HCT116 (cell line): ENCODE measurements around the gene POC1B. TPM values are rescaled to one million over a fixed set of nuclear protein-coding genes. Genes with fewer than 3 reads are reported as not detected.

Experiments used
- ATAC-seq: fragments of 200-7000 bp; cut with Tn5 transposase; 2 replicates; pipeline ENCODE4 v1.9.1; 2020; ENCODE audit warnings: mild to moderate bottlenecking, moderate library complexity
- BruUV-seq: library from RNA; stranded (reverse); fragments of 400-500 nt; replicated peaks from 2 replicates; lab custom pipeline; 2021; lab: Mats Ljungman, UMichigan
- CTCF ChIA-PET: fragments of 300-600 bp; sonication (Branson Sonifier 250); formaldehyde crosslinking; loops from one replicate; lab custom pipeline; 2021; ENCODE audit warnings: antibody characterized with exemption; lab: Charles Lee
- POLR2A ChIA-PET: fragments of 300-600, 350-600 bp; sonication (Branson Sonifier 250); formaldehyde crosslinking; loops from one replicate; lab custom pipeline; 2021; ENCODE audit warnings: antibody characterized with exemption; lab: Charles Lee
- RAD21 ChIA-PET, 2 experiments: fragments of 300-600 bp; sonication (Branson Sonifier 250); formaldehyde crosslinking; loops; one replicate each; lab custom pipeline; 2023; ENCODE audit warnings: low total read pairs in 2 of 2; ENCODE audit not compliant: uncharacterized antibody in 2 of 2, unreplicated experiment in 2 of 2, low non-redundant PET in 1 of 2; lab: Charles Lee
- DNase-seq: peaks from one replicate; pipeline ENCODE4 v3.0.0-alpha.2; 2010; ENCODE audit warnings: low read depth, low spot score
- H2AFZ ChIP-seq: fragments of 200-600 bp; shearing (Covaris generic), sonication (generic); 2 replicates; pipeline ENCODE4 v1.6.1; 2017; ENCODE audit warnings: low read depth, mixed run types, mixed read lengths, antibody characterized with exemption, low read length; ENCODE audit not compliant: poor library complexity, severe bottlenecking
- H3K27ac ChIP-seq: 2 replicates; pipeline ENCODE4 v1.5.1; 2012; ENCODE audit warnings: low read depth, low read length
- H3K27me3 ChIP-seq: fragments of 200-600 bp; sonication (generic); 2 replicates; pipeline ENCODE4 v1.6.1; 2016; ENCODE audit warnings: mixed run types, low read length, mixed read lengths; ENCODE audit not compliant: insufficient read depth
- H3K36me3 ChIP-seq, 2 experiments: fragments of 200-500 bp in 1 of 2; fragments of 200-600 bp in 1 of 2; sonication (Bioruptor generic) in 1 of 2; sonication (generic) in 1 of 2; 2 replicates each; pipeline versions ENCODE4 v1.5.1 to v1.6.1; 2014 to 2016; ENCODE audit warnings: low read length in 2 of 2, inconsistent platforms in 1 of 2, mixed read lengths in 1 of 2, mixed run types in 1 of 2; ENCODE audit not compliant: insufficient read depth in 2 of 2, control insufficient read depth in 1 of 2
- H3K4me1 ChIP-seq, 2 experiments: fragments of 200-600 bp in 1 of 2; sonication (generic) in 1 of 2; 2 replicates each; pipeline versions ENCODE4 v1.5.1 to v1.6.1; 2012 to 2017; ENCODE audit warnings: low read length in 2 of 2, inconsistent platforms in 1 of 2, mild to moderate bottlenecking in 1 of 2, mixed read lengths in 1 of 2, mixed run types in 1 of 2, moderate library complexity in 1 of 2; ENCODE audit not compliant: insufficient read depth in 2 of 2, control insufficient read depth in 1 of 2
- H3K4me2 ChIP-seq: fragments of 200-600 bp; sonication (generic); 2 replicates; pipeline ENCODE4 v1.6.1; 2017; ENCODE audit warnings: mixed run types, low read length, mixed read lengths
- H3K4me3 ChIP-seq, 2 experiments: fragments of 200-600 bp in 1 of 2; sonication (generic) in 1 of 2; replicated peaks in 1 of 2; 2 replicates each; pipeline ENCODE4 v1.5.1; 2011 to 2016; ENCODE audit warnings: low read length in 2 of 2, control low read depth in 1 of 2, low read depth in 1 of 2, mild to moderate bottlenecking in 1 of 2, mixed read lengths in 1 of 2, mixed run types in 1 of 2
- H3K79me2 ChIP-seq: fragments of 200-600 bp; sonication (generic); 2 replicates; pipeline ENCODE4 v1.6.1; 2017; ENCODE audit warnings: mild to moderate bottlenecking, mixed run types, low read length, moderate library complexity, mixed read lengths; ENCODE audit not compliant: insufficient read depth
- H3K9ac ChIP-seq: fragments of 200-600 bp; sonication (generic); 2 replicates; pipeline ENCODE4 v1.6.1; 2016; ENCODE audit warnings: low read length, mixed read lengths
- H3K9me2 ChIP-seq: fragments of 200-600 bp; sonication (generic), shearing (Covaris generic); 2 replicates; pipeline ENCODE4 v1.6.1; 2017; ENCODE audit warnings: mixed run types, mild to moderate bottlenecking, moderate library complexity; ENCODE audit not compliant: insufficient read depth
- H3K9me3 ChIP-seq, 2 experiments: fragments of 200-500 bp in 1 of 2; fragments of 200-600 bp in 1 of 2; sonication (Bioruptor generic) in 1 of 2; sonication (generic) in 1 of 2; 2 replicates each; pipeline ENCODE4 v1.6.1; 2014 to 2017; ENCODE audit warnings: low read length in 2 of 2, mixed read lengths in 2 of 2, inconsistent platforms in 1 of 2, low read depth in 1 of 2, mild to moderate bottlenecking in 1 of 2, mixed run types in 1 of 2, moderate library complexity in 1 of 2; ENCODE audit not compliant: control insufficient read depth in 1 of 2, insufficient read depth in 1 of 2
- H4K20me1 ChIP-seq: fragments of 200-600 bp; sonication (generic), shearing (Covaris generic); 2 replicates; pipeline ENCODE4 v1.6.1; 2017; ENCODE audit warnings: mixed run types, mild to moderate bottlenecking, moderate library complexity; ENCODE audit not compliant: insufficient read depth
- ELF1 ChIP-seq: IDR thresholded peaks from 2 replicates; pipeline ENCODE4 v1.6.1; 2012; ENCODE audit warnings: low read depth, borderline replicate concordance
- EZH2 ChIP-seq: fragments of 200-600 bp; sonication (generic); IDR thresholded peaks from 2 replicates; pipeline ENCODE4 v1.6.1; 2017; ENCODE audit warnings: antibody characterized with exemption, mixed run types
- FOSL1 ChIP-seq: IDR thresholded peaks from 2 replicates; pipeline ENCODE4 v1.6.1; 2012; ENCODE audit warnings: low read depth
- MAX ChIP-seq: IDR thresholded peaks from 2 replicates; pipeline ENCODE4 v1.6.1; 2012
- POLR2A ChIP-seq: IDR thresholded peaks from 2 replicates; pipeline ENCODE4 v1.7.0; 2011; ENCODE audit warnings: borderline replicate concordance; ENCODE audit not compliant: insufficient read depth, insufficient read length; ENCODE audit errors: extremely low read depth
- SIN3A ChIP-seq: IDR thresholded peaks from 2 replicates; pipeline ENCODE4 v1.6.1; 2012; ENCODE audit warnings: low read depth
- SRF ChIP-seq: IDR thresholded peaks from 2 replicates; pipeline ENCODE4 v1.6.1; 2012; ENCODE audit warnings: low read depth
- TCF7L2 ChIP-seq: IDR thresholded peaks from 2 replicates; pipeline ENCODE4 v1.7.0; 2011; ENCODE audit warnings: borderline replicate concordance, inconsistent platforms; ENCODE audit not compliant: insufficient read depth, insufficient read length; ENCODE audit errors: extremely low read depth
- YY1 ChIP-seq: IDR thresholded peaks from 2 replicates; pipeline ENCODE4 v1.6.1; 2011; ENCODE audit warnings: low read length, low read depth, moderate library complexity, mild to moderate bottlenecking; ENCODE audit not compliant: insufficient replicate concordance; ENCODE audit errors: extremely low read depth
- ZBTB33 ChIP-seq: IDR thresholded peaks from 2 replicates; pipeline ENCODE4 v1.6.1; 2011; ENCODE audit warnings: mild to moderate bottlenecking, low read length, moderate library complexity; ENCODE audit not compliant: insufficient replicate concordance; ENCODE audit errors: extremely low read depth
- ZFX ChIP-seq: fragments of 450-650 bp; IDR thresholded peaks from 2 replicates; pipeline ENCODE4 v1.6.1; 2017
- intact Hi-C: fragments of 100-400 bp; cut with micrococcal nuclease; formaldehyde crosslinking; loops from 2 replicates; pipeline ENCODE4 v1.10.0; 2022
- total RNA-seq: library from RNA; stranded (reverse); gene quantifications from one replicate; pipeline ENCODE4 v1.2.1, GENCODE V29; 2021; ENCODE audit not compliant: unreplicated experiment
- TF ChIP-seq, protein P1 (sequence below), 3 experiments: fragments of 200-600 bp in 1 of 3; sonication (generic) in 1 of 3; IDR thresholded peaks in 2 of 3; conservative IDR thresholded peaks in 1 of 3; 2 replicates each; pipeline ENCODE4 v1.5.1; 2012 to 2017; ENCODE audit warnings: low read depth in 2 of 3, low read length in 2 of 3, antibody characterized with exemption in 1 of 3, borderline replicate concordance in 1 of 3, control low read depth in 1 of 3, mild to moderate bottlenecking in 1 of 3, mixed read lengths in 1 of 3, mixed run types in 1 of 3, moderate library complexity in 1 of 3; ENCODE audit not compliant: insufficient read depth in 1 of 3

The POC1B gene
- total RNA-seq, 1 experiment from 2014 or later, result 14.3 TPM

DNA sequence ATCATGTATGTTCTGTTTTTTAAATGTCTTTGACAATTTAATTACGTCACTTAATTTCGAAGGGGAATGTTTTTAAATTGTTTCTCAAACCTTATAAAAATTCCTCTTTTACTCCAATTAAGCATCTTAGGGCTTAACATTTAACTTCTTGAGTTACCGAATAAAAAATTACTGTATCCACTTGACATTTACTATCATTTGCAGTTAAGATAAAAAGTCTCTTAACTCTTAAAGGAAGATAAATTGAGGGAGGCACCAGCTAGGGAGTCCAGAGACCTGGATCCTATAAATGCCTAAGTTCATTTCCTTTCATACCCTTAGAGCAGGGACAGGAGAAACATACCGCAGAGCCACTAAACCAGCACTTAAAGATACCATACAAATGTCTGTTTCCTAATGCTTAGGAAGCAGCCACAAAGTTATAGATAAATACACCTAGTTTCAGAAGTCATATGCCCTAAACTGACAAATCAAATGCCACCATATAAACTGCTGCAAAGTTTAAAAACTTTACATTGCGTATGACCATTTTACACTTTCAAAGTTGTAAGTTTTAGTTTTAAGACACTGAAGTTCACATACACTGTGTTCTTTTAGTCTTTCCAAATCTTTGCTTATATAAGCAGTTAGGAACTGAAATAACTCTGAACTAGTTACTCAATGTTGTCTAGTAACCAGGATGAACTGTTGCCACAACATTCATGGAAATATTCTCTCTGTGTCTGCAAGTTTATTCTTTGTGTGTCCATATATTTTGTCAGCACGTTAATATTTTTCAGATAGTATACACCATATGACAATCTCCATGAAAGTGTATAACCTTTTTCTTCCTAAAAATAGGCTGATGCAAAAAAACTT lies 72.5 kb downstream of the POC1B start:
- Histone ChIP-seq H4K20me1 (no peaks in the 10 kb centered on the region), H3K27me3 (no peaks in the 10 kb centered on the region), H3K9ac (no peak overlapping the region), H2AFZ (no peak overlapping the region), H3K9me3 (no peaks in the 10 kb centered on the region), H3K4me3 (no peak overlapping the region), H3K27ac (no peak overlapping the region), H3K36me3 (no peaks in the 10 kb centered on the region), H3K9me2 (no peaks in the 10 kb centered on the region), H3K4me1 (peaks cover 2 to 6% of the 10 kb centered on the region in 2 experiments; a peak in 1 of 4 replicates), H3K79me2 (no peaks in the 10 kb centered on the region), H3K4me2 (no peak overlapping the region)
- intact Hi-C loops, result no loop called here
- no peak for TF ChIP-seq SIN3A
- no peak for TF ChIP-seq MAX
- TF ChIP-seq ZBTB33, result no peak
- TF ChIP-seq ZFX, result no peak
- TF ChIP-seq YY1, result no peak
- no peak for TF ChIP-seq TCF7L2
- TF ChIP-seq, protein P1, sequence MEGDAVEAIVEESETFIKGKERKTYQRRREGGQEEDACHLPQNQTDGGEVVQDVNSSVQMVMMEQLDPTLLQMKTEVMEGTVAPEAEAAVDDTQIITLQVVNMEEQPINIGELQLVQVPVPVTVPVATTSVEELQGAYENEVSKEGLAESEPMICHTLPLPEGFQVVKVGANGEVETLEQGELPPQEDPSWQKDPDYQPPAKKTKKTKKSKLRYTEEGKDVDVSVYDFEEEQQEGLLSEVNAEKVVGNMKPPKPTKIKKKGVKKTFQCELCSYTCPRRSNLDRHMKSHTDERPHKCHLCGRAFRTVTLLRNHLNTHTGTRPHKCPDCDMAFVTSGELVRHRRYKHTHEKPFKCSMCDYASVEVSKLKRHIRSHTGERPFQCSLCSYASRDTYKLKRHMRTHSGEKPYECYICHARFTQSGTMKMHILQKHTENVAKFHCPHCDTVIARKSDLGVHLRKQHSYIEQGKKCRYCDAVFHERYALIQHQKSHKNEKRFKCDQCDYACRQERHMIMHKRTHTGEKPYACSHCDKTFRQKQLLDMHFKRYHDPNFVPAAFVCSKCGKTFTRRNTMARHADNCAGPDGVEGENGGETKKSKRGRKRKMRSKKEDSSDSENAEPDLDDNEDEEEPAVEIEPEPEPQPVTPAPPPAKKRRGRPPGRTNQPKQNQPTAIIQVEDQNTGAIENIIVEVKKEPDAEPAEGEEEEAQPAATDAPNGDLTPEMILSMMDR (IDR thresholded peaks at IDR 0.05 in 2 of 3, conservative IDR thresholded peaks at IDR 0.05 in 1 of 3; ENCODE audit: borderline replicate concordance in 1 of 3, insufficient read depth in 1 of 3, low read depth in 2 of 3, low read length in 2 of 3), result no peak
- TF ChIP-seq FOSL1, result no peak
- TF ChIP-seq POLR2A, result no peak
- TF ChIP-seq SRF, result no peak
- no peak for TF ChIP-seq EZH2
- TF ChIP-seq ELF1, result no peak
- RAD21 ChIA-PET, result no interaction called here
- DNase-seq (no peak), ATAC-seq (no peak)
- POLR2A ChIA-PET, result no interaction called here
- CTCF ChIA-PET, result no interaction called here
- no TSS peak for BruUV-seq
